Stomach smooth muscle (tissue), 2 donors: ENCODE measurements around the gene PARD3B.

Experiments used
- H3K27ac ChIP-seq: one replicate; pipeline ENCODE4 v1.7.0; 2013; ENCODE audit warnings: mild to moderate bottlenecking, low read length, inconsistent platforms
- H3K27me3 ChIP-seq, 2 donors: one replicate each; pipeline ENCODE4 v1.7.0; 2013; ENCODE audit warnings: low read length in 2 of 2; ENCODE audit not compliant: insufficient read depth in 2 of 2, control insufficient read depth in 1 of 2
- H3K36me3 ChIP-seq, 2 donors: one replicate each; pipeline ENCODE4 v1.7.0; 2013; ENCODE audit warnings: low read length in 2 of 2; ENCODE audit not compliant: control insufficient read depth in 2 of 2, insufficient read depth in 2 of 2
- H3K4me1 ChIP-seq: one replicate; pipeline ENCODE4 v1.7.0; 2013; ENCODE audit warnings: low read length; ENCODE audit not compliant: control insufficient read depth, insufficient read depth
- H3K4me3 ChIP-seq, 2 donors: one replicate each; pipeline ENCODE4 v1.7.0; 2013; ENCODE audit warnings: low read length in 2 of 2
- H3K9ac ChIP-seq, 2 donors: one replicate each; pipeline ENCODE4 v1.7.0; 2013; ENCODE audit warnings: low read length in 2 of 2, mild to moderate bottlenecking in 1 of 2
- H3K9me3 ChIP-seq, 2 donors: one replicate each; pipeline ENCODE4 v1.7.0; 2013; ENCODE audit warnings: low read length in 2 of 2; ENCODE audit not compliant: control insufficient read depth in 2 of 2
- donor health status: healthy.
- donor health status: Pancreatic carcinoma.

The PARD3B gene

DNA sequence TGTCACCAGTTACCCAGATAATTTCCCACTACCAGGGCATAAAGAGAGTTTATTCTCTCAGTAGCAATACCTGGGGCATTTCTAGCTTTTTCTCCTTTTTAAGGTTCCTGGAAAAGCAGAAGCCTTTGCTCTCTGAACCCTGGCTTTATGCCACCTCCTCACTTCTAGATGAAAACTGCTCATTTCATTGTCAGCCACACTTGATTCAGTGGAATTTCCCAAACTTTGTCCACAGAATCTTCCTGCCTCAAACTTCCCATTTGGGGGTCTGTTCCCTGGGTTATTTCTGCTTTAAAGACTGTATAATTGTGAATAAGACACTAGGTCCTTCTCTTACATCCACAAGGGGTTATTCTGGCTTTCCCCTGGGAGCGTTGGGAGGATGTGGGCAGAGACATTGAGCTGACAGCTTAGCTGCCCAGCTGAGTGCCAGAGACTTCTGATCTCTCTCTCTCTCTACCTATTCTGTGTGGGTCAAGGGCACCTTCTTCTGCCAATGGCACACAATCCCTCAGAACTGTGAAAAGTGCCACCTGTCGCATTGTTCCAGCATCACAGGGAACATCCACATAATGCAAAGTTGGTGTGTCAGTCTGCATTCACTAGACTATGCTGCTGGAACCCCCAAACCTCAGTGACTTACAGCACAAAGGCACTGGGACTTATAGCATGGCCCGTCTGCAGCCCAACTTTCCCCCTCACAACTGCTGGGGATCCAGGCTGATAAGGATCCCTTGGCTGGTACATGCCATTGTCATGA, 1117.1 kb downstream of the PARD3B start:
- H3K9me3 ChIP-seq, result no peaks in the 10 kb centered on the region
- H3K27ac ChIP-seq, result no peak overlapping the region
- H3K4me3 ChIP-seq, result no peak overlapping the region
- H3K9ac ChIP-seq, result no peak overlapping the region
- no peaks in the 10 kb centered on the region for H3K4me1 ChIP-seq
- H3K27me3 ChIP-seq, result no peaks in the 10 kb centered on the region
- H3K36me3 ChIP-seq, result no peaks in the 10 kb centered on the region

DNA sequence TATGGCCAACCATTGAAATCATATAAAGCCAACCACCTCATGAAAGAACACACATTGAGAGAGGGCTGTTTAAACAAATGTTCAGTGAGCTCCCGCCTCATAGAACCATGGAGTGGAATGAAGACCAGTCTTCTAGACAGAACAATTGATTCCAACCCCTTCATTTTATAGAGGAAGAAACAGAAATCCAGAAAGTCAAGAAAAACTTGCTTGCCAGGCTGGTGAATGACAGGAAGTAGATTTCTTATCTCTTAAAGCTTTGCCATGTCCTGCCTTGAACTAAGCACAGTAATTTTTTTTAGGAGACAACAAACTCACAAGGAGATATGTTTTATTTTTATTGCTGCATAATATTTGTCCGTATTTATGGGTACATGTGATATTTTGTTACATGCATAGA, 1120.5 kb downstream of the PARD3B start:
- Histone ChIP-seq H3K36me3 (no peaks in the 10 kb centered on the region), H3K27me3 (no peaks in the 10 kb centered on the region), H3K4me3 (no peak overlapping the region), H3K4me1 (no peaks in the 10 kb centered on the region), H3K9me3 (no peaks in the 10 kb centered on the region), H3K9ac (no peak overlapping the region), H3K27ac (no peak overlapping the region)
